Measurements from ENCODE around the gene LSG1.
A peak's percentile ranks its signal among the peaks of the same experiment; 100 is the strongest.

LSG1 gene

GRCh38 chr3:194671900-194672808, at the start of gene LSG1:
TSS of gene LSG1 (minus strand) at chr3:194672191. CDS start at chr3:194672162, 29 bp downstream.
- peak; percentile 93 for DNase-seq

DNA sequence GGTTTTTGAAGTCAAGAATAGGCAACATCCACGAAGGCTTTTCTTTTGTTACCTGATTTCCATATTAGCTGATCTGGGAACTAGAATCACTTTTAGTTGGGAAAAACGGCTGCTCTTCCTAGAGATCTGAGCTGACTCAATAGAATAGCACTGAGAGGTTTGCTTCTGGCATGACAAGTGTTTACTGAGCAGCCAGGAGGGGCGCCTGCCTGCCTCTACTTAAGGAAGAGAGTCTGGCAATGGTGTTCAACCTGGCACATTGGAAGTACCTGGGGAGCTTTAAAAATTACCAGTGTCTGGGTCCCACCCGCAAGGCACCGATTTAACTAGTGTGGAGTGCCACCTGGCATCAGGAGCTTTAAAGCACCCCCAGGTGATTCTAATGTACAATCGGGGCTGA, 48.1 kb upstream of the LSG1 start:
- DNase-seq: no peak

GRCh38 chr3:194718079-194718478, 46.1 kb upstream of the LSG1 start:
- DNase-seq: no peak

- DNase-seq: no peak
Measured at GRCh38 chr3:194715022-194715800, 43.2 kb upstream of the LSG1 start.

DNA sequence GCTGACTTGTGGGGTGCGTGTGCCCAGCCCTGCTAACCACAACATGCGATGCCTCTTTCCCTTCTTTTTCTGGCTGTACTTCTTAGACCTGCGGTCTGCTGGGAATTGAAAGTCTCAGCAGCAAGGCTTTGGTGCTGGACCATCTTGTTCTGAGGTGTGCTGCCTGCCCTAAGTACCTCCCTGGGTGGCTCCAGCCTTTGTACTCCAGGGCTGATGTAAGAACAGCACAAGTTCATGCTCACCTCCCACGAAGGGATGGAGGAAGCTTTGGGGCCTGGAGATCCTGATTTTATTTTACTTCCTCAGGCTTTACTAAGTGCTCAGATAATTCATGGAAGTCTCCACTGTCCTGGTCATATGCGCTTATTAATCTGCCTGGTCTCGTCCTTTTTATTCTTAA, 42.6 kb upstream of the LSG1 start:
- no peak for DNase-seq

GRCh38 chr3:194714137-194714455, 42.1 kb upstream of the LSG1 start:
- DNase-seq: no peak

DNA sequence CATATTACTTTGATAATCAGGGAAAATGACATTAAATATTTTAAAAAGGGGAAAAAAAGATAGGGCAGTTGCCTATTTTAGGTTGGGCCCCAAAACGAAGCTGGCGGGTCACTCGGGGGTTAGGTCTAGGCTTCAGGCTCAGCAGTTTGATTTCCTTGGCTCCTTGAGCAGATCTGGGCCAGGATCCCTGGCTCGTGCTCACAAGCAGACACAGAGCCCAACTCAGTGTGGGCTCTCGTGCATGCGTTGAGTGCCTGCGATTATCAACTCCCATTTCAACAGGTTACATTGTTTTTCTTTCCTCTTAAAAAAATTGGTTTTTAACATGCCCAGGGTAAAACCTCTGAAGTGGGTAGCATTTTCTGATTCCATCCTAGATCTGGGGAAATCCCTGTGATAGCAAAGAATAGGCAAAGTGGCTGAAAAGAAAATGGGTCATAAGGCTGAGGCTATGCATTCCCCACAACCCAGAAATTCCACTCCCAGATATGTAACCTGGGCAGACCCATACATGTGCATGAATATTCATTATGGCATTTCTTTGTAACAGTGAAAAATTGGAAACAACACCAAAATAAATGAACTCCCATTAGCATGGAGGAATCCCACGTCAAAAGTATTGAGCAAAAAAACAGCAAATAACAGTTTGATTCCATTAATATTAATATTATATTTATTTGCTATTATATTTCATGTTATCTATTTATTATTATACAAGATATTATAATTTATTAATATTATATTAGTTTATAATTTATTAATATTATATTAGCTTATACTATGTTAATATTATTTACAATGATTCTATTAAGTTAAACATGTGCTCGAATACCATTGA, 41.5 kb upstream of the LSG1 start:
- no peak for DNase-seq

- DNase-seq: no peak
Measured at GRCh38 chr3:194711913-194712312, 39.9 kb upstream of the LSG1 start.

DNA sequence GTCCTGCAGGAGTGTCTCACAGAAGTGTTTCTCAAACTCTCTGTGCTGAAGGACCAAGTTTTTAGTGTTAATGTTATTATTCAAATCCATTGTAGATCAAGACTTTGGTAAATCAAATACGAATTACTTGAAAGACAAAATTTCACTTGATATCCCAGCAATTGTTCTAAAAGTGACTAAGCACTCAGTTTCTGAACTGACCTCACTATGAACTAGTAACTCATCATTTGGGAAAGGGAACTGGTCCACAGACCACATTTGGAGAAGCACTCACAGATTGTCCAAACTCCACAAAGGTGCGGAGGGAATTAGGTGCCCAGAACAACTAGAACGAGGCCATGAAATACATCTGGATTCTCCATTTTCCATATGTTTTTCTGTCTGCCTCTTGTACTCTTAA, 39.3 kb upstream of the LSG1 start:
- no peak for DNase-seq

DNA sequence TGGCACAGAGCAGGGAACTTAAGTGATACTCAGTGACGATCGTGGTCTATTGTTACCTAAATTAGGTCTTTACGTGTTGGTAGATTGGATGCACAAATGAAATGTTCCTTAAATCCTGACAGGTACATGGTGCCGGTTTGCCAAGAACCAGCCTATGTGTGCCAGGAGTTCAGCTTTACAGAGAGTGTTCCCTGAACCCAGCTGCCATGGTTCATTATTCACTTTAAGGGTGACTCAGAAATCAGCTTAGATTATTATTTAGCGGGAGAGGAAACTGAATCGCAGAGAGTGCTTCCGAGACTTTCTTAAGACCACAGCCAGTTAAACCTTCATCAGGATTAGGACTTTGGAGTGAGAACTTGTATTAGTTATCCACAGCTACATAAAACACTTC, 35.2 kb upstream of the LSG1 start:
- DNase-seq: no peak

GRCh38 chr3:194705761-194706160, 33.8 kb upstream of the LSG1 start:
- DNase-seq: no peak

- DNase-seq: no peak
Measured at GRCh38 chr3:194705227-194705626, 33.2 kb upstream of the LSG1 start.

DNA sequence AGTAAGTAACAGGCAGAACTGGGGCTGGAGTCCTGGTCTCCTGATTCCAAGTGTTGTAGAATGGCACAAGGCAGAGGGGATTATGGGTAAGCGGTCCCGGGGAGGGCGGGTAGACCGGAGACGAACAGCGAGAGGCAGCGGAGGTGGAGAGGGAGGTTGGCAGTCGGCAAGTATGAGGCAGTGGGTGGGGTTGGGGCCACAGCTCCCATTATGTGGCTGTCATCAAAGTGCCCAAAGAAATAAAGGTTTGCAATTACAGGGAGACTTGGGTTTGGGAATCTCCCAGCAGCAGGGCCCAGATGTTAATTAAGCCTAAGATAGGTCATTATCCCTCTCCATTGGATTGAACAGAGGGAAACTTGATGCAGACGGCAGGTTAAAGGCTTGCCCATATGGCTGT, 30.6 kb upstream of the LSG1 start:
- DNase-seq: no peak

DNA sequence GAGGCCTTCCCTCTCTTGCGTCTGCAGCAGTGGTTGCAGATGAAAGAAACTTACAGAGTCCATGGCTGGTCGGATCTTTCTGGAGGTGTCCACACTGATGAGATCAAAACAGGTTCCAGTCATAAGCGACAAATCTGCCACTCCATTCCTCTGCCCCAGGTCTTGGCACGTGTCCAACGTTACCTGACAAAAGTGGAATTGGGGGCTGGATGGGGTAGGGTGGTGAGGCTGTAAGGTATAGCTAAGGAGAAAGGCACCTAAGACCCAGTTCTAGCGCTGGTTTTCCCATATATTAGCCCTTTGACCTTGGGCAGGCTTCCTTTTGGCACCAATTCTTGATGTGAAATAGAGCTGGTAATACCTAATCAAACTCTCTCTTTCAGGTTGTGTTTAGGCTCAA, 24.7 kb upstream of the LSG1 start:
- no peak for DNase-seq

DNA sequence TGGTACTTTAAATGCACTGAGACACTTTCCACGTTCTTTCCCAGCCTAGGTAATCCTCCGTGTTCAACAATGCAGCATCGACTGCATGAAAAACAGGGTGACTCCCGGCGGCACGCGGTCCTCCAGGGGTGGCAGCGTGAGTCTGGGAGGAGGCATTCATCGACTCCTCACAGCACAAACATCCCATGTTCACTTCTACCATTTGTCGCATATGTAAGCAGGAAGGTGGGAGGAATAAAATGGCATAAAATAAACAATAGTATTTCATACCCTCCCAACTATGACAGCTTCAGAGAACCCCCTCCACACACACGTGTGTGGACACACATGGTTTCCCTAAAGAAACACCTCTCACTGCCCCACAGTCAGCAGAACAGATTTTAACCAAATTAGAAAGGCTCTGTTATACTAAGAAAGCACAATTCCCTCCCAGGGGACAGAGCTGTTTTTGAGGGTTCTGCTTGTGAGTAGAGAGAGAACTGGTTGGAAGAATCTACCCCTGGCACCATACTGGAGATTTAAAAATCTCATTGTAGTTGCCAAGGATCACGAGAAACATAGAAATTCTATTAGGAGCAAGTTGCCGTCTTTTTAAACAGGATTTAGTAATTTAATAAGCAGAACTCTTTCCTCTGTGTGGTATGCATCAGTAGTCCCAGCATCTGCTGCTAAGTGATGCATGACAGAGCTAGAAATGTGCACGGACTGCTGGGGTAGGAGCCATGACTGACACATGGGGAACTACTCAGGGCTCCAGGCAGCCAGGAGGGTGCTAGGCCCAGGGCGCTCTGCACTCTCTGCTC, 19.7 kb upstream of the LSG1 start:
- no peak for DNase-seq

DNA sequence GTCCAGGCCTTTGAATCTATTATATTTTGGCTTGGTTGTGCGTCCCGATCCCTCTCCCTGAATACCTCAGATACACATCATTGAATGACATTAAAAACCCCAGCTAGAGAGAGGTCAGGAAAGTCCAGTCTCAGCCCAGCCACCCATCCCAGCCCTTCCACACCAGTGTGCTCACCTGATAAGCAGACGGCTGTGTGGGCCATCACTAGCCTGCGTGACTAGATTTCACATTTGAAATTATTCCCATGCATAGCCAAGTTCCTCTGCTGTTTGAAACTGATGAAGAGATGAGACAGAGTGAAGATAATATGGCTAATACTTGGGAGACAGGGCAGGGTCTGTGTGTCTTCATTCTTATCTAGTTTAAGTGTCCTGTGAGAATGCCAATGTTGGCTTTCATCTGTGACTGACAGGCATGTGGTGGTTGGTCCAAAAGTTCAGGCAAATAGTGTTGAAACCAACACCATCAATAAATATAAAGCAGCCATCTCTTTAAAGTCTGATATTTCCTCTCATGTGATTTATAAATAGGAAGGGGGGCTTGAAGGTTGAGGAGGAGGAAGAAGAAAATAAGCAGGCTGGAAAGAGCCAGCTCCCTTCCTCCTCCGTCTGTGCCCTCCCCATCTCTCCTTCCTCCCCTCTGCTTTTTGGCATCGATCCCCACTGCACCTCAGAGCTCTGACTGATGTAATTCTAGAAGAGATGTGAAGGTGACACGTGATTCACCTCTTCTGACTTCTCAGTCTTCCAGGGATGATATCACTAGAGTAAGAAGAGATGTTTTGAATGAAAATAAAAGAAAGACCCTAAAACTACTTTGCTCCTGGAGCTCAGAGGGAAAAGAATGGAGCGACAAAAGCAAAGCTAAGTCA, 18.7 kb upstream of the LSG1 start:
- DNase-seq: no peak

DNA sequence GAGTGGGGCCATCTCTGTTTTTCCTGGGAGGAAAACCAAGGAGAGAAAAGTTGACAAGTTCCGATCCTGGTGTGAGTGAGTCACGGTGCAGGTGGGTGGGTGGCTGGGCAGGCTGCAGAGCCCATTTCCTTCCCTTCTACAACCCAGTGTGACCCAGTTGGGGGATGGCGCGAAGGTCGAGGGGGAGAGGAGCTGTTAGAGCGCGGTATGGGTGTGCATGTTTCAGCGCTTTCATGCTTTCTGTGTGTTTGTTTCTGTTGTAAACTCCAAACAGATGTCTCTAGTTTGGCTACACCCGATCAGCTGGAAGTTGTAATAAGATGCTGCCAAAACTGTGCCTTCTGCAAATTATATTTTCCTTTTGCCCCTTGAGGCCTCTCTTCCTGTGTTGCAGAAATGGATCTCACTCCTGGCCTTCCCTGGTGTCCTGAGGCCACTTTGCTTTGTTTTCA, 17.5 kb upstream of the LSG1 start:
- DNase-seq: no peak

- DNase-seq: no peak
Measured at GRCh38 chr3:194688946-194689345, 17.0 kb upstream of the LSG1 start.

DNA sequence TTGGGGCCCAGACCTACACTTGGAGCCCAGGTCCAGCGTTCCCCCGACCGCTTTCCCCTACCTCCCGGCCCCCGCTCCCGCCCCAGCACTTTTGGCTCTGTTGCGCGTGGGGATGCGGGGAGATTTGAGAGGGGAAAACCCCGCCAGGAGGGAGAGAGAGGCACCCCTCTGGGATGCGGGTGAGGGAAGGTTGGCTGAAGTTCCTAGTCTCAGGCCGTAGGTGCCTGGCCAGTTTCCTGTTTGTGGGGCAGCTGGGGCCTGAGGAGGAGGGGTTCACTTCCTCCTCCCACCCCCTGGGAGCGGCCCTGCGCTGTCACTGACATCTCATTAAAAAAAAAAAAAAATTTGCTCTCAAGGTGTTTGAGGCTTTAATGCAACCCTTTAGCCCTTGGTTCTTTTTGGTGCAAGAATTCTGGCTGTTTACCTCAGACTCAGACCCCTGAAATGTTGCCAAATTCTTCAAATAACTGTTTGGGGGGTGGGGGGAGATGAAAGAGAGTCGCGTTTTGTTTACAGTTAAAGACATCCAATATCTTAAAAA, 16.3 kb upstream of the LSG1 start:
- DNase-seq: peak; percentile 34

DNA sequence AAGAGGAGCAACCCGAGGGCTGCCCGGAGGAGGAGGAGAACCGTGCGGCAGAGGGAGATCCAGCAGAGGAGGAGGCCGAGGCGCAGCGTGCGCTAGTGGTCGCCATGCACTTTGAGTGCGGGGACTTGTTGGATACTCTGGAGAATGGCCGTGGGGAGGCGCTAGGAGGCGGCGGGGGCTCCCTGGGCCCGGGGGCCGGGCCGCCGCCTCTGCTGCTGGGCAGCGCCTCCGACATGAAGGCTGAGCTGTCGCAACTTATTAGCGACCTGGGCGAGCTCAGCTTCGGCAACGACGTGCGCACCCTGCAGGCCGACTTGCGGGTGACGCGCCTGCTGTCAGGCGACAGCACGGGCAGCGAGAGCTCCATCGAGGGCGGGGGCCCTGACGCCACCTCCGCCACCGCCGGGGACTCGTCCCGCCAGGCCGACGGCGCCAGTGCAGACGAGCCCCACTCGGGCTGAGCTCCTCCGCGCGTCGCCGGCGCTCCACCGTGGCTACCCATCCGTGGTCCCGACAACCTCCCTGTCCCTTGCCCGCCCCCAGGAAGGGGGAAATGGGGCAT, 15.7 kb upstream of the LSG1 start:
- DNase-seq: peak; percentile 76

Data from CD4-positive, alpha-beta T cell treated with Interleukin-10 for 1 hour (primary cell).